Measurements from ENCODE around the gene UMAD1.

The UMAD1 gene

DNA sequence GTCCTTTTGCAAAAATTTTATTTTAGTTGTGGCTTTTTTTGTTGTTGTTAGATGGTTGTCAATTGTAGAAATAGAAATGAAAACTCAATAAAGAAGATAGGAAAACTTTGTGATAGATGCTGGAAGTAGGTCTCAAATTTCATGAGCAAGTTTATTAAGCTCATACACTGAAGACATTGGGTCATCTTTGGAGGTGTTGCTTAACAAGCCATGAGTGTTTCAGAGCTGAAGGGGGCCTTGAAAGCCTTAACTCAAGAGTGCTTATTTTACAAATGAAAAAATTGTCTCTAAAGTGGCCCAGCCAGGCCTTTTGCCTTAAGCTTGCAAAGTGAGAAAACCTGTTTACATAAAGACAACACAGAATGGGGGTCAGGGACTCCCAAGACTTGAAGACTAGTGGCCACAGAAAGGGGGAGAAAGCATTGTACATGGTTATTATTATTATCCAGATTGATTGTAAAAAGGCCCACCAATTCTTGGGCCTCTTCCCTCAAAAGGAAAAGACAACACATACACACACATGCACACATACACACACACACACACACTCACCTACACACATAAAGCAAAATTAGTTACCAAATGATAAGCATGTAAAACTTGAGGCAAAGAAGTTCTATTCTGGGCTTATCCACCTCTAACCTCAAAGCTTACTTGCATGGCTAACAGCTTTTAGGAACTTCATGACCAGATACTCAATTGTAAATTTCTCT lies 278.3 kb downstream of the UMAD1 start:
- DNase-seq (ENCODE audit: low read depth): peak; percentile 40
- no peak overlapping the region for H3K4me3 ChIP-seq (ENCODE audit: low read depth, low read length)
- TF ChIP-seq, protein P1, sequence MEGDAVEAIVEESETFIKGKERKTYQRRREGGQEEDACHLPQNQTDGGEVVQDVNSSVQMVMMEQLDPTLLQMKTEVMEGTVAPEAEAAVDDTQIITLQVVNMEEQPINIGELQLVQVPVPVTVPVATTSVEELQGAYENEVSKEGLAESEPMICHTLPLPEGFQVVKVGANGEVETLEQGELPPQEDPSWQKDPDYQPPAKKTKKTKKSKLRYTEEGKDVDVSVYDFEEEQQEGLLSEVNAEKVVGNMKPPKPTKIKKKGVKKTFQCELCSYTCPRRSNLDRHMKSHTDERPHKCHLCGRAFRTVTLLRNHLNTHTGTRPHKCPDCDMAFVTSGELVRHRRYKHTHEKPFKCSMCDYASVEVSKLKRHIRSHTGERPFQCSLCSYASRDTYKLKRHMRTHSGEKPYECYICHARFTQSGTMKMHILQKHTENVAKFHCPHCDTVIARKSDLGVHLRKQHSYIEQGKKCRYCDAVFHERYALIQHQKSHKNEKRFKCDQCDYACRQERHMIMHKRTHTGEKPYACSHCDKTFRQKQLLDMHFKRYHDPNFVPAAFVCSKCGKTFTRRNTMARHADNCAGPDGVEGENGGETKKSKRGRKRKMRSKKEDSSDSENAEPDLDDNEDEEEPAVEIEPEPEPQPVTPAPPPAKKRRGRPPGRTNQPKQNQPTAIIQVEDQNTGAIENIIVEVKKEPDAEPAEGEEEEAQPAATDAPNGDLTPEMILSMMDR (conservative IDR thresholded peaks at IDR 0.05; ENCODE audit: low read depth, low read length): no peak

DNA sequence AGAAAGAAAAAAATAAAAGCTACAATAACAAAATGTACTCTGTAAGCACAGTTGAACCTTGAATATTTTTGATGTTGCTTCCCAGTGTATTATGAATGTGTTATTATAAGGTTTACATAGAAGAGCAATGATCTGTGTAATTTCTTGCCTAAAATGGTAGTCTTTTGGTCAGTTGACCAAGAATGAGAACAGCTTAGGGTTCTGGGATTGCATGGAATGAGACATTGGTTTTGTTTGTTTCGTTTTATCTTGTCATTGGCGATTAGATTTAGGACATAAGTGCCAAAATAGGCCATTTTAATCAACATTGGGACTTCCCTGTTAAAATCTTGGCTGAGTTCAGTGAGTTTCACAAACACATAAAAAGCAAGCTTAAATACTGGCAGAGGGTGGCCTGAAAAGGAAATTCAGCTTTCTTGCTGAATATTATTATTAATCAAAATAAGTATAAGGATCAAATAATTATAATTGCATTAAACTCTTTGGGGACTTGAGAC lies 278.9 kb downstream of the UMAD1 start:
- no peak for DNase-seq (ENCODE audit: low read depth)
- no peak overlapping the region for H3K4me3 ChIP-seq (ENCODE audit: low read depth, low read length)
- TF ChIP-seq, protein P1 (conservative IDR thresholded peaks at IDR 0.05; ENCODE audit: low read depth, low read length): no peak

DNA sequence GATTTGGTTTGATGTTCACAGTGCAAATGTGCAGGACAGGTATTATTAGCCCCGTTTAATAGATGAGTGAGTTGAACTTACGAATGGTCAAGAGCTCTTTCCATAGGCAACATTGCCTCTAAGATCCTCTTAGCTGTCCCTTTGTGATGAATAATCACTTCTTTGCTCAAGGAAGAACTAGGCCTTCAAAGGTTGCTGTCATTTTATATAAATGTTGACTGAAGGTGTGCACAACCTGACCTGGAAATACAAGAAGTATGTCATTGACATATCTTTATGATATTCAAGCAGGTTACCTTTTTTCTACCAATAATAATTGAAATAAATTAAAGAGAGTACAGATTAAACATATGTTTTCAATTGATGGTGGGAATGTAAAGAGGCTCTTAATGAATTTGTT lies 279.5 kb downstream of the UMAD1 start:
- TF ChIP-seq, protein P1 (conservative IDR thresholded peaks at IDR 0.05; ENCODE audit: low read depth, low read length): no peak
- no peak for DNase-seq (ENCODE audit: low read depth)
- no peak overlapping the region for H3K4me3 ChIP-seq (ENCODE audit: low read depth, low read length)

DNA sequence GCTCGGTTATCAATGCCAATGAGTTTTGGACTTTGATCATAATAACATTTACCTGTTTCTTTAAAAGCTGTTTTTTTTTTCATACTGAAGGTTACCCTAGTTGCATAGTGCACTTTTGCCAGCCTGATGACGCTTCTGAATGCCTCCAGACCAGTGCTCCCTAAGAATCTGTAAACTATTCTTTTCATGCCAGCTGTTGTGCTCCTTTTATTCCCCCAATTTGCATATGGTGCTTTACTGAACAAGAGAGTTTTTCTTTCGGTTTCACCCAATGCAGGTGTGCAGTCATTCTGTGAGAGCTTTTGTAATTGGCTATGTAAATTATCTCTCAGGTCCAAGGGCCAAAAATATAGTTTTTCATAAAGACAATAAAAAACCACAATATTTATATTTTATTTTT lies 279.9 kb downstream of the UMAD1 start:
- no peak for DNase-seq (ENCODE audit: low read depth)
- H3K4me3 ChIP-seq (ENCODE audit: low read depth, low read length): no peak overlapping the region
- TF ChIP-seq, protein P1 (conservative IDR thresholded peaks at IDR 0.05; ENCODE audit: low read depth, low read length): no peak

DNA sequence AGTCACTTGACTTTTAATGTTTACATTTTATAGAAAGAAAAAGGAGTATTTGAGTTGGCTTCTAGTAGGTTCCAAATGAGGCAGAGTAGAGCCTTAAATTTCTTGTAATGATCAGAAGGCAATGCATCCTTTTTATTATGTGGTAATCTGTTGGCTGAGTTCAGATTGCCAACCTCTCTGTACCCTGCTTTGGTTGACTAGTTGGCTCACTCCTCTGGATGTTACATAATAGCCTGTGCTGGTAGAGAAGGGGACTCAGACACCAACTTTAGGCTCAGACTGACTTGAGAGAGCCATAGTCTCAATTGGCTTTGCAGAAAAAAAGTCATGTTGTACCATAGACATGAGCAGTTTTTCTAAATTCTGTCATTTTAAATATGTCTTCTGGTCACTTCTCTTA lies 281.3 kb downstream of the UMAD1 start:
- DNase-seq (ENCODE audit: low read depth): no peak
- no peak overlapping the region for H3K4me3 ChIP-seq (ENCODE audit: low read depth, low read length)
- TF ChIP-seq, protein P1 (conservative IDR thresholded peaks at IDR 0.05; ENCODE audit: low read depth, low read length): no peak

DNA sequence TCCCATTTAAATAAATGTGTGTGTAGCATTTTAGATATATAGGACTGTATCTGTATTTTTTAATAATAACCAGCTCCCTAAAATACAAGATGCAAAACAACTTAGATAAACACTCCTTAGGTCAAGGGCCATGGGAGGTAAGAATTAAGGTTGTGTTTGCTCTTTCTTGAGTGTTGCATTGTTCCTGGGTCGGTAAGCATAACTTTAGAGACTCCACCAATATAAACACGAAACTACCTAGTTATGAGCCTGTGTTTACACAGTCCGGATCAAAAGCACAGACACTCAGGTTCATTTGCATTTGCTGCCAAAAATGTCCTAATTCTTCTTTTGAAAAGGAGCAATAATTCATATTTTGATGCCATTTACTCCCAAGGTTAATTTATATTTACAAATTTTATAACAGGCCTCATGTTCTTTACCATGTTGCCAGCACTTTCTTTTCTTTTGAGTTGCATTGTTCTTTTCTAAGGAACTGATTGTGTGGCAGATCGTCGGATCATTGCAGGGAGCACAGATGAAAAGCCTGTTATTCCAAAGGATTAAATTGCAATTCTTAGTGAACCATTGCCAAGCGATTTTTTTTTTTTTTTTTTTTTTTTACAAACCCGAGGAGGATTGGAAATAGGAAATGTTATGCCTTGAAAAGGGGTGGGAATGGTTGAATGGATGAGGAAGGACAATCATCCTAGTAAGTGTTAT lies 282.3 kb downstream of the UMAD1 start:
- no peak for DNase-seq (ENCODE audit: low read depth)
- H3K4me3 ChIP-seq (ENCODE audit: low read depth, low read length): no peak overlapping the region
- TF ChIP-seq, protein P1 (conservative IDR thresholded peaks at IDR 0.05; ENCODE audit: low read depth, low read length): no peak

Measured in choroid plexus epithelial cell (primary cell).